ENCODE data around the gene PDE7B.

Gene PDE7B

DNA sequence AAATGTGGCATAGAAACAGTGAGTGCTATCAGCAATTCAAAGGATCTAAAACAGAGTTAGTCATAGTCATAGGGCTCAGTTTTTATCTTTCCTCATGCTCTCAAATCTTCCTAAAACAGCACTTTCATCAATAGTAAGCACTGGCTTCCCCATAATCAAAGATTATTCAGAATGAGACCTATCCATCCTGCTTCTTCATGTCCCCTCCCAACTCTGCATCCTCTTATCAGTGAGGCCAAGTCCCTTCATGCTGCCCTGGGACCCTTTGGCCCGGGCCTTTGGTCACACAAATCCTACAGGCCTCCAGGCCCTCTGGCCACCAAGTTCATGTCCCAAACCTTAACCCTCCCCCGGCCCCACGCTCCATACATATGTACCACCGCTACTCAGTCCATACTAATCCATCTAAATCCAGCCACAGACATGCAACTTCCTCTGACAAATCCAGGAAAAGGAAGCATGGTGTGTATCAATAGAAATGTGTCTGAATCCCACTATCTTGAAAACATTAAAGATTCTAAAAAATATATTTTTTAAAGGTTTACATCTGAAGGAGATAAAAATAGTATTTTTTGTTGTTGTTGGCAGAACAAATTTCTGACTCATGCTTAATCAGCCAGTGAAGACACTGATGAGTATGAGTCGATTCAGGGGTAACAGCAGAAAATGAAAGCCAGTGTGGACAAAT is 143.5 kb downstream of the PDE7B start:
- TF ChIP-seq, protein P1, sequence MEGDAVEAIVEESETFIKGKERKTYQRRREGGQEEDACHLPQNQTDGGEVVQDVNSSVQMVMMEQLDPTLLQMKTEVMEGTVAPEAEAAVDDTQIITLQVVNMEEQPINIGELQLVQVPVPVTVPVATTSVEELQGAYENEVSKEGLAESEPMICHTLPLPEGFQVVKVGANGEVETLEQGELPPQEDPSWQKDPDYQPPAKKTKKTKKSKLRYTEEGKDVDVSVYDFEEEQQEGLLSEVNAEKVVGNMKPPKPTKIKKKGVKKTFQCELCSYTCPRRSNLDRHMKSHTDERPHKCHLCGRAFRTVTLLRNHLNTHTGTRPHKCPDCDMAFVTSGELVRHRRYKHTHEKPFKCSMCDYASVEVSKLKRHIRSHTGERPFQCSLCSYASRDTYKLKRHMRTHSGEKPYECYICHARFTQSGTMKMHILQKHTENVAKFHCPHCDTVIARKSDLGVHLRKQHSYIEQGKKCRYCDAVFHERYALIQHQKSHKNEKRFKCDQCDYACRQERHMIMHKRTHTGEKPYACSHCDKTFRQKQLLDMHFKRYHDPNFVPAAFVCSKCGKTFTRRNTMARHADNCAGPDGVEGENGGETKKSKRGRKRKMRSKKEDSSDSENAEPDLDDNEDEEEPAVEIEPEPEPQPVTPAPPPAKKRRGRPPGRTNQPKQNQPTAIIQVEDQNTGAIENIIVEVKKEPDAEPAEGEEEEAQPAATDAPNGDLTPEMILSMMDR (conservative IDR thresholded peaks at IDR 0.05), result no peak
- no peak for TF ChIP-seq ZFX (IDR thresholded peaks at IDR 0.05)
- H3K27ac ChIP-seq, result no peak overlapping the region

DNA sequence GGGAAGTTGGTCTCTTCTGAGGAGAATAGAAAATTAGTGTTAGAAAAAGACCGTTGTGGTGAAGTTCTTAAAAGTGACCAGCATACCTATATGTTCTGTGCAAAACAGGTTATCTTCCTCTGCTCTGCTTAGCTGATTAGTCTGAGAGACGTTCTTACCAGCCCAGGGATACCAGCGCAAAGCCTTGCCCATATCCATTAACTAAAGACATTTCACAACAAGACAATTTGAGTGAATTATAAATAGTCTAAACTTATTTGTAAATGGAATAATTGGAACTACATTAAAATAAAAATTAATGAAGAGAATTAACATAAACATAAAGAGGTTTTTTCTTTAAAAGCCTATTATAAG is 144.0 kb downstream of the PDE7B start:
- H3K27ac ChIP-seq, result no peak overlapping the region
- no peak for TF ChIP-seq ZFX (IDR thresholded peaks at IDR 0.05)
- TF ChIP-seq, protein P1 (conservative IDR thresholded peaks at IDR 0.05), result no peak

DNA sequence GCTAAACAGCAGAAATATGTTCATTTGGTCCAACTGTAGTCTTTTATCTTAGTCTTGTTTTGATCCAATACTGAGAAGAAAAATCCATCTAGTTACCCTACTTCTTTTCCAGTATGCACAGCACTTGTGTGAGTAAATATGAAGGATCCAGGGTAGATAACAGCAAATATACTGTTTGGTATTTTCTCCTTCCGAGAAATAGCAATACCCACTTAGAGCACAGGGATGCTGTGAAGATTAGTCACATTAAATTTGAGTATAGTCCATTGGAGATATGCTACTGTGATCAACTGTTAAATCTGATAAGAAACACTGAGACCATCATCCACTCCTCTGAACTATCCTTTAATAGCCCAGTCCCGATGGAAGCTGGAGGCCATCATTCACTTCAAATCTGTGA is 145.2 kb downstream of the PDE7B start:
- TF ChIP-seq ZFX (IDR thresholded peaks at IDR 0.05), result no peak
- TF ChIP-seq, protein P1 (conservative IDR thresholded peaks at IDR 0.05), result no peak
- no peak overlapping the region for H3K27ac ChIP-seq

DNA sequence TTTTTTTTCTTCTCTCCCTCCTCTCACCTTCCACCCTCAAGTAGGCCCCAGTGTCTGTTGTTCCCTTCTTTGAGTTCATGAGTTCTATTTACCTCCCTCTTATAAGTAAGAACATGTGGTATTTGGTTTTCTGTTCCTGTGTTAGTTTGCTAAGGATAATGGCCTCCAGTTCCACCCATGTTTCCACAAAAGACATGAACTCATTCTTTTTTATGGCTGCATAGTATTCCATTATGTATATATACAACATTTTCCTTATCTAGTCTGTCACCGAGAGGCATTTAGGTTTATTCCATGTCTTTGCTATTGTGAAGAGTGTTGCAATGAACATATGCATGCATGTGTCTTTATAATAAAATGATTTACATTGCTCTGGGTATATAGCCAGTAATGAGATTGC is 147.9 kb downstream of the PDE7B start:
- TF ChIP-seq, protein P1 (conservative IDR thresholded peaks at IDR 0.05), result no peak
- no peak for TF ChIP-seq ZFX (IDR thresholded peaks at IDR 0.05)
- no peak overlapping the region for H3K27ac ChIP-seq

DNA sequence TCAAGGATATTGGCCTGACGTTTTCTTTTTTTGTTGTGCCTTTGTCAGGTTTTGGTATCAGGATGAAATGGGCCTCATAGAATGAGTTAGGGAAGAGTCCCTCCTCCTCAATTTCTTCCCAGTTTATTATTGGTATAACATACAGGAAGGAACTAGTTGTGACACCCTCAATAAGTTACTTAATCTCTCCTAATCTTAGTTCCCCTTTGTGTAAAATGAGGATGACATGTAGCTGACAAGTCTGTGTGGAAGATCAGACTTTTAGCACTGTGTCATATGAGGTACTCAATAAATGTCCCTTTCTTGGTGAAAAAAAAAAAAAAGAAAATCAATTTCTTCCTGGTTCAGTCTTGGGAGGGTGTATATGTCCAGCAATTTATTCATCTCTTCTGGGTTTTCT is 155.8 kb downstream of the PDE7B start:
- no peak for TF ChIP-seq ZFX (IDR thresholded peaks at IDR 0.05)
- TF ChIP-seq, protein P1 (conservative IDR thresholded peaks at IDR 0.05), result no peak
- H3K27ac ChIP-seq, result no peak overlapping the region

DNA sequence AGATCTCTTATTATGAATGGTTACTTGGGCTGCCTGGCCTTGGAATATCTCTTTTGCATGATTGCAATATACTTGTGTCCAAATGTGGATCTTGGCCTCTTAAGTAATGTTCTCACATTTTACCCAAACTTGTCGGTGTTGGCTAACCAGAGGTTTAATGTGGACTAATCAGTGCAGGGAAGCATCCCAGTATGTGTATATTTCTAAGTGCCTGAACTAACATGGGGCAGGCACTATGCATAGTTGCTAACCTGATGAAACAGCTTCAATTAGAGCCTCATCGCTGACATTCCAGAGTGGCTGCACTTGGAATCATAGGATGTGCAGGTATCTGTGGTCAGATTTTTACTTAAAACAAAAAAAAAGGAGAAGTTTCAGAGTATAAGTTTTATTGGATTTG is 160.0 kb downstream of the PDE7B start:
- no peak overlapping the region for H3K27ac ChIP-seq
- TF ChIP-seq, protein P1 (conservative IDR thresholded peaks at IDR 0.05), result no peak
- TF ChIP-seq ZFX (IDR thresholded peaks at IDR 0.05), result no peak

DNA sequence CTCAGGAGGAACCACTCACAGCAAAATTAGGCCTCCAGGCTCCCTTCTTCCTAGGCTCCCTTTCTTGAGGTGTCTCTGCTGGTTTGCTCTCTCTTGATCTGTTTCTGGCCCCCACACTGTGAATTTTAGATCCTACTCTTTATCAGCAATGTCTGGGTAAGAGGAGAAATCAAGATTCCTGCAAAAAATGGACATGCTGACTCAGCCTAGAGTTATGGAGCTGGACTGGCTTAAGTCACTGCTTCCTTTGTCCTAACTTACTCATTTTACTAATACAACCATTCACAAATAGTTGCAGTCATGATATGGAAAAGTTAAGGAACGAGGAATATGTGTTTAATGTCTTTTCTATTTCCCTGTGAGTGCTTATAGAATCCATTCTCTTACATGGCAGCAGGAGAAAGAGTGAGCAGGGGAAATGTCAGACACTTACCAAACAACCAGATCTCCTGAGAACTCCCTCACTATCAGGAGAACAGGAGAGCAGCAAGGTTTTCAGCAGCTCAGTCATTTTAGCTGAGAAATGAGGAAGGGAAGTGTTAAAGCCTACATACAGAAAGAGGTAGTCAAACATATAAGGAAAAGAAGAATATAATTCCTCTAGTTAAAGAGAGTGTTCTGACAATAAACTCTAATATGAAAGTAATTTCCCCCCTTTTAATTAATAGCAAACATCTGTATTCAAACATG is 160.8 kb downstream of the PDE7B start:
- no peak for TF ChIP-seq ZFX (IDR thresholded peaks at IDR 0.05)
- TF ChIP-seq, protein P1 (conservative IDR thresholded peaks at IDR 0.05), result no peak
- H3K27ac ChIP-seq, result no peak overlapping the region

Measured in C4-2B (cell line).